Glutamatergic neuron (in vitro differentiated cells): ENCODE results near the gene PIGL. TPM values are rescaled to one million over a fixed set of nuclear protein-coding genes. Genes with fewer than 3 reads are reported as not detected.

Source experiments
- DNase-seq: peaks from one replicate; pipeline ENCODE4 v3.0.0; 2022
- H3K27ac Mint-ChIP-seq: one replicate; pipeline ENCODE4 v1.8.0; 2020; ENCODE audit warnings: mild to moderate bottlenecking, mixed read lengths, inconsistent platforms; ENCODE audit not compliant: unreplicated experiment
- H3K27me3 Mint-ChIP-seq: one replicate; pipeline ENCODE4 v1.8.0; 2020; ENCODE audit warnings: mild to moderate bottlenecking, moderate library complexity, mixed read lengths, inconsistent platforms; ENCODE audit not compliant: unreplicated experiment
- H3K36me3 Mint-ChIP-seq: one replicate; pipeline ENCODE4 v1.8.0; 2020; ENCODE audit warnings: mild to moderate bottlenecking, mixed read lengths, inconsistent platforms; ENCODE audit not compliant: unreplicated experiment
- H3K4me1 Mint-ChIP-seq: one replicate; pipeline ENCODE4 v1.8.0; 2020; ENCODE audit warnings: mild to moderate bottlenecking, low read depth, mixed read lengths, inconsistent platforms; ENCODE audit not compliant: unreplicated experiment
- H3K4me3 Mint-ChIP-seq: one replicate; pipeline ENCODE4 v1.8.0; 2020; ENCODE audit warnings: mild to moderate bottlenecking, mixed read lengths, inconsistent platforms; ENCODE audit not compliant: unreplicated experiment
- H3K9me3 Mint-ChIP-seq: one replicate; pipeline ENCODE4 v1.8.0; 2020; ENCODE audit warnings: mild to moderate bottlenecking, moderate library complexity, mixed read lengths, inconsistent platforms; ENCODE audit not compliant: unreplicated experiment
- total RNA-seq: library from RNA; stranded (reverse); fragmentation: NEBNext Ultra II Directional; extraction: Animal tissue kit (Norgen Biotek cat#: 25700); gene quantifications from one replicate; pipeline ENCODE4 v1.2.1, GENCODE V29; 2021; ENCODE audit not compliant: unreplicated experiment
- TF ChIP-seq, protein P1 (sequence below): fragments of 200-600 bp; sonication (generic); IDR thresholded peaks from one replicate; pipeline ENCODE4 v1.5.0; 2021; ENCODE audit not compliant: partially characterized antibody, unreplicated experiment

PIGL gene
- total RNA-seq, 1 donor from 2014 or later, result 37.0 TPM

DNA sequence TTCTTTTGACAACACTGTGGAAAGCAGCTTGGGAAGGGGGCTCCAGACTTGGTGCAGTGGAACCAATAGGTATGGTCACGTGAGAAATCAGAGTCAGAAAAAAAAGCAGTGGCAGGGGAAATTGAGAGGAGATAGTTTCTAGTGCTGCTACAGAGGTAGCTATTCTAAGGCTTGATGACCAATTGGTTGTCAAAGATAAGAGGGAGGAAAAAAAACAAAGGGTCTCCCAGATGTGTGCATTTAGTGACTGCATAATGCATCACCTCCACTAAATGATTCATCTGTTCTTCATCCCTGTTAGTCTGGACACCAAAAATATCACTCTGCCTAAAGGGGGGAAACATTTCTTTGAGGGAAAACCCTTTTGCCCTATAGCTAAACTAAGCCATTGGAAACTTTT, 56.5 kb downstream of the PIGL start:
- DNase-seq, result no peak
- Mint-ChIP-seq H3K27me3 (no peaks in the 10 kb centered on the region), H3K27ac (no peak overlapping the region), H3K36me3 (peaks cover 21% of the 10 kb centered on the region), H3K9me3 (peaks cover 1% of the 10 kb centered on the region), H3K4me1 (no peaks in the 10 kb centered on the region), H3K4me3 (no peak overlapping the region)
- TF ChIP-seq, protein P1, sequence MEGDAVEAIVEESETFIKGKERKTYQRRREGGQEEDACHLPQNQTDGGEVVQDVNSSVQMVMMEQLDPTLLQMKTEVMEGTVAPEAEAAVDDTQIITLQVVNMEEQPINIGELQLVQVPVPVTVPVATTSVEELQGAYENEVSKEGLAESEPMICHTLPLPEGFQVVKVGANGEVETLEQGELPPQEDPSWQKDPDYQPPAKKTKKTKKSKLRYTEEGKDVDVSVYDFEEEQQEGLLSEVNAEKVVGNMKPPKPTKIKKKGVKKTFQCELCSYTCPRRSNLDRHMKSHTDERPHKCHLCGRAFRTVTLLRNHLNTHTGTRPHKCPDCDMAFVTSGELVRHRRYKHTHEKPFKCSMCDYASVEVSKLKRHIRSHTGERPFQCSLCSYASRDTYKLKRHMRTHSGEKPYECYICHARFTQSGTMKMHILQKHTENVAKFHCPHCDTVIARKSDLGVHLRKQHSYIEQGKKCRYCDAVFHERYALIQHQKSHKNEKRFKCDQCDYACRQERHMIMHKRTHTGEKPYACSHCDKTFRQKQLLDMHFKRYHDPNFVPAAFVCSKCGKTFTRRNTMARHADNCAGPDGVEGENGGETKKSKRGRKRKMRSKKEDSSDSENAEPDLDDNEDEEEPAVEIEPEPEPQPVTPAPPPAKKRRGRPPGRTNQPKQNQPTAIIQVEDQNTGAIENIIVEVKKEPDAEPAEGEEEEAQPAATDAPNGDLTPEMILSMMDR, result no peak

DNA sequence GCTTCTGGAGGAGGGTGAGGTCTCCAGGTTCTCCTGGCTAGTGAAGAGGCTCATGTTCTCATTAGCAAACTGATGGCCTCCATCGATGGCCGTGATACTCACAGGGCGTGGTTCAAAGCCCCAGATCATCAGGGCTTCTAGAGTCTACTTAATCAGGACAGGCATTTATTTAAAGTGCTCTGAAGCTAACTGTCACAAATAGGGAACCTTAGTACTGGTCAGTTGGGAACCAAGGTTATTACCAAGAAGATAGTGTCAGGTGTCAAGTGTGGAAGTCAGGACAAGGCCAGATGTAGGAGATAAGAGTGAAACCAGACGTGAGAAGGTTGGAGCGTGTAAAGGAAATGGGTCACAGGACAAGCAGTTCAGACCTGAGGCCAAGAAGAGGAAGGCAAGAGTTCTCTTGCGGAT, 56.9 kb downstream of the PIGL start:
- Mint-ChIP-seq H3K9me3 (peaks cover 2% of the 10 kb centered on the region), H3K4me3 (no peak overlapping the region), H3K27ac (no peak overlapping the region), H3K4me1 (no peaks in the 10 kb centered on the region), H3K36me3 (peaks cover 25% of the 10 kb centered on the region), H3K27me3 (no peaks in the 10 kb centered on the region)
- TF ChIP-seq, protein P1, result no peak
- DNase-seq, result no peak

DNA sequence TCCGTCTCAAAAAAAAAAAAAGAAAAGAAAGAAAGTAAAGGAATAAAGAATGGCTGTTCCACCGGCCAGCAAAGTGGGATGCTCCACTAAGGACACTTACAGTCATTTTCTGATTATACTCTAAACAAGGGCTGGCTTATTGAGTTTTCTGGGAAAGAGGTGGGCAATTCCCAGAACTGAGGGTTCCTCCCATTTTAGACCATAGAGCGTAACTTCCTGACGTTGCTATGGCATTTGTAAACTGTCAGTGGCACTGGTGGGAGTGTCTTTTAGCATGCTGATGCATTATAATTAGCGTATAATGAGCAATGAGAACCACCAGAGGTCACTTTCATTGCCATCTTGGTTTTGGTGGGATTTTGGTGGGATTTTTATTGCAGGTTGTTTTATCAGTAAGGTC, 58.0 kb downstream of the PIGL start:
- peaks cover 34% of the 10 kb centered on the region for H3K36me3 Mint-ChIP-seq
- no peak overlapping the region for H3K27ac Mint-ChIP-seq
- H3K27me3 Mint-ChIP-seq, result no peaks in the 10 kb centered on the region
- H3K4me3 Mint-ChIP-seq, result no peak overlapping the region
- no peaks in the 10 kb centered on the region for H3K4me1 Mint-ChIP-seq
- DNase-seq, result no peak
- peaks cover 2% of the 10 kb centered on the region for H3K9me3 Mint-ChIP-seq
- TF ChIP-seq, protein P1, result no peak

DNA sequence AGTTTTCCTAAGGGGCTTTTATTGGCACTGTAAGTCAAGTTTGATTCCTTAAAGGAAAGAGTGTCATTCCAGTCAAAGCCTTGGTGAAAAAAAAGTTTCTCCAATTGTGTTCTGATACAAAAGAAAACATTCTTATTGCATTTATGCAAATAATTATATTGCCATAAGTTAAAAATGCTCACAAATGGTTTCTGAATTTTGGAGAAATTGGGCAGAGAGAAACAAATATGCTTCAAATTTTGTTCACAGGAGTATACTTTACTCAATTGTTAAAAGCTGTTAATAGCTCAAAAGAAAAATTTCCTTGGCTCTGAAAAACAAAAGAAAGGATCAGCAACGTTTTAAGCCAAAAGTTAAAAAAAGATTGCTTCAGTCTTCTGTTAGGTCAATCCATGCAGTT, 60.2 kb downstream of the PIGL start:
- Mint-ChIP-seq H3K27me3 (no peaks in the 10 kb centered on the region), H3K9me3 (peaks cover 2% of the 10 kb centered on the region), H3K27ac (no peak overlapping the region), H3K4me3 (no peak overlapping the region), H3K4me1 (no peaks in the 10 kb centered on the region), H3K36me3 (peaks cover 36% of the 10 kb centered on the region)
- TF ChIP-seq, protein P1, result no peak
- DNase-seq, result no peak

DNA sequence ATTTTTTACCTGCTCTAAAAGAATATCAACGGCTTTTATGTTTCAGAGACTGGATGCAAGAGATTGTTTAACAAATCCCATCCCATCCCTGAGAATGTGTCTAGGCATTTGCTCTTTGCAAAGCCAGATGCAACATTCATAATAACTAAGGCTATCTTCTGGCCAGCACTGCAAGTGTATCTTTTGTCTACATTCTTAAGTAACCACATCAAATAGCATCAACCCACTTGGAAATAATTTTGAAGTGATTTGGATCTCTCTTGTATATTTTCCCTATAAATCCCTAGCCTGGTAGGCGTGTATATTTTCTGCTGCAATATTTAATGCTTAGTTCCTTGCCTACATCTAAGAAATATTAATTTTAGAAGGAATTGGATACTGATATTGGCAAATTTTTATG, 64.3 kb downstream of the PIGL start:
- no peak overlapping the region for H3K4me3 Mint-ChIP-seq
- H3K27ac Mint-ChIP-seq, result no peak overlapping the region
- DNase-seq, result no peak
- H3K4me1 Mint-ChIP-seq, result peaks cover 8% of the 10 kb centered on the region
- H3K36me3 Mint-ChIP-seq, result peaks cover 23% of the 10 kb centered on the region
- peaks cover 2% of the 10 kb centered on the region for H3K9me3 Mint-ChIP-seq
- H3K27me3 Mint-ChIP-seq, result no peaks in the 10 kb centered on the region
- TF ChIP-seq, protein P1, result no peak
